ENCODE measurements around the gene ZNF672. TPM values are rescaled to one million over a fixed set of nuclear protein-coding genes. Genes with fewer than 3 reads are reported as not detected.

The ZNF672 gene
- polyA plus RNA-seq, 1 of the 3 experiments (the other 2 are of a cell fraction) = 14.2 TPM

DNA sequence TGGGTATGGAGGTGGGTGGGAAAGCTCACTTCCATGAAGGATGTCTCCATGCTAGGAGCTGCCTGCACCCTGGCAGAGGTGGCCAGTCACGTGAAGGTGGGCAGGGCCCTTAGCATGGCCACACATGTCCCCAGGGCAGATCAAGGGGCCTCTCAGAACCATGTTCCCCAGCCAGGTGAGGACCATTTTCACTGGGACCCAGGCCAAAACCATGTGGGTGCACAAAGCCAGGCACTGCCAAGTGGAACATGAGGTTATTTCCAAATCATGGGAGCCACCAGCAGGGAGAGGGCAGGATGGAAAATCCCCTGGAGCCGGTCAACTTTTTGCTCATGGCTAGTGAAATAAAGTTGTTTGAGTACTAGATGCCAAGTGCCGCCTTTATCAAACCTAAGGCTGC, 11.1 kb downstream of the ZNF672 start:
- no peaks in the 10 kb centered on the region for H3K27me3 ChIP-seq (ENCODE audit: insufficient read depth)
- ChIA-PET CTCF (interaction anchor here (1.6 to 2.5 kb wide), 2 partner anchors 8 to 9 kb away, joined by 5 to 9 read pairs; no protein-coding TSS in a partner anchor), POLR2A (interaction anchor here (1.6 kb wide), 1 partner anchor 9 kb away, joined by 5 read pairs; the partner anchor contains the start of gene ZNF692)
- peaks cover 13 to 67% of the 10 kb centered on the region in 2 experiments for H3K36me3 ChIP-seq (replicated peaks in 1 of 2; ENCODE audit: control insufficient read depth in 1 of 2, insufficient read depth in 2 of 2, low read length in 1 of 2)
- 100% methylated on average over 2 of the region's 3 CpGs for WGBS (ENCODE audit: low lambda C conversion rate)
- no peaks in the 10 kb centered on the region for H3K9me2 ChIP-seq
- H3K9ac ChIP-seq = no peak overlapping the region
- peaks cover 7% of the 10 kb centered on the region; the same call in 1 of the 2 replicates for H3K79me2 ChIP-seq (ENCODE audit: insufficient read depth)
- H3K27ac ChIP-seq (ENCODE audit: low read depth in 2 of 2, low read length in 1 of 2) = no peak overlapping the region
- H4K20me1 ChIP-seq (ENCODE audit: insufficient read depth) = no peaks in the 10 kb centered on the region
- H3K4me2 ChIP-seq = no peak overlapping the region
- no peak overlapping the region for H3K4me3 ChIP-seq (ENCODE audit: low read depth in 2 of 2, low read length in 1 of 2)
- H3K9me3 ChIP-seq = no peaks in the 10 kb centered on the region
- no peak overlapping the region for H2AFZ ChIP-seq (ENCODE audit: low read depth)
- TF ChIP-seq TAF1 (IDR thresholded peaks at IDR 0.05; ENCODE audit: borderline replicate concordance, low read depth, low read length) (no peak), MEF2A (IDR thresholded peaks at IDR 0.05; ENCODE audit: borderline replicate concordance, low read depth) (no peak), USF2 (IDR thresholded peaks at IDR 0.05; ENCODE audit: borderline replicate concordance, low read depth, low read length) (no peak)
- TF ChIP-seq, protein P1, sequence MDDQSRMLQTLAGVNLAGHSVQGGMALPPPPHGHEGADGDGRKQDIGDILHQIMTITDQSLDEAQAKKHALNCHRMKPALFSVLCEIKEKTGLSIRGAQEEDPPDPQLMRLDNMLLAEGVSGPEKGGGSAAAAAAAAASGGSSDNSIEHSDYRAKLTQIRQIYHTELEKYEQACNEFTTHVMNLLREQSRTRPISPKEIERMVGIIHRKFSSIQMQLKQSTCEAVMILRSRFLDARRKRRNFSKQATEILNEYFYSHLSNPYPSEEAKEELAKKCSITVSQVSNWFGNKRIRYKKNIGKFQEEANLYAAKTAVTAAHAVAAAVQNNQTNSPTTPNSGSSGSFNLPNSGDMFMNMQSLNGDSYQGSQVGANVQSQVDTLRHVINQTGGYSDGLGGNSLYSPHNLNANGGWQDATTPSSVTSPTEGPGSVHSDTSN (IDR thresholded peaks at IDR 0.05) = no peak
- no peaks in the 10 kb centered on the region; a peak in 1 of 4 replicates for H3K4me1 ChIP-seq (ENCODE audit: control insufficient read depth in 1 of 2, insufficient read depth in 2 of 2, low read depth in 1 of 2, low read length in 1 of 2)
- no peak for DNase-seq
- H3F3A ChIP-seq (replicated peaks; ENCODE audit: insufficient read depth) = no peaks in the 10 kb centered on the region

- no peak overlapping the region for H2AFZ ChIP-seq (ENCODE audit: low read depth)
- DNase-seq = no peak
- no peak overlapping the region for H3K9ac ChIP-seq
- H3K4me1 ChIP-seq (ENCODE audit: control insufficient read depth in 1 of 2, insufficient read depth in 2 of 2, low read depth in 1 of 2, low read length in 1 of 2) = no peaks in the 10 kb centered on the region; a peak in 1 of 4 replicates
- no peaks in the 10 kb centered on the region for H4K20me1 ChIP-seq (ENCODE audit: insufficient read depth)
- ChIA-PET POLR2A (interaction anchor here (1.6 to 2.1 kb wide), 2 partner anchors 9 to 10 kb away, joined by 5 to 7 read pairs; partner anchors contain the start of gene ZNF692), CTCF (interaction anchor here (1.6 to 2.5 kb wide), 2 partner anchors 8 kb away, joined by 5 to 9 read pairs; no protein-coding TSS in a partner anchor)
- H3K36me3 ChIP-seq (replicated peaks in 1 of 2; ENCODE audit: control insufficient read depth in 1 of 2, insufficient read depth in 2 of 2, low read length in 1 of 2) = peaks cover 15 to 71% of the 10 kb centered on the region in 2 experiments
- TF ChIP-seq POLR2AphosphoS5 (IDR thresholded peaks at IDR 0.05; ENCODE audit: low read depth, low read length) = no peak
- TF ChIP-seq IRF3 (IDR thresholded peaks at IDR 0.05; ENCODE audit: low read depth, low read length) = no peak
- TF ChIP-seq, protein P2, sequence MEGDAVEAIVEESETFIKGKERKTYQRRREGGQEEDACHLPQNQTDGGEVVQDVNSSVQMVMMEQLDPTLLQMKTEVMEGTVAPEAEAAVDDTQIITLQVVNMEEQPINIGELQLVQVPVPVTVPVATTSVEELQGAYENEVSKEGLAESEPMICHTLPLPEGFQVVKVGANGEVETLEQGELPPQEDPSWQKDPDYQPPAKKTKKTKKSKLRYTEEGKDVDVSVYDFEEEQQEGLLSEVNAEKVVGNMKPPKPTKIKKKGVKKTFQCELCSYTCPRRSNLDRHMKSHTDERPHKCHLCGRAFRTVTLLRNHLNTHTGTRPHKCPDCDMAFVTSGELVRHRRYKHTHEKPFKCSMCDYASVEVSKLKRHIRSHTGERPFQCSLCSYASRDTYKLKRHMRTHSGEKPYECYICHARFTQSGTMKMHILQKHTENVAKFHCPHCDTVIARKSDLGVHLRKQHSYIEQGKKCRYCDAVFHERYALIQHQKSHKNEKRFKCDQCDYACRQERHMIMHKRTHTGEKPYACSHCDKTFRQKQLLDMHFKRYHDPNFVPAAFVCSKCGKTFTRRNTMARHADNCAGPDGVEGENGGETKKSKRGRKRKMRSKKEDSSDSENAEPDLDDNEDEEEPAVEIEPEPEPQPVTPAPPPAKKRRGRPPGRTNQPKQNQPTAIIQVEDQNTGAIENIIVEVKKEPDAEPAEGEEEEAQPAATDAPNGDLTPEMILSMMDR (IDR thresholded peaks at IDR 0.05) = no peak
- no peak for TF ChIP-seq ELF1 (IDR thresholded peaks at IDR 0.05)
- TF ChIP-seq MEF2A (IDR thresholded peaks at IDR 0.05; ENCODE audit: borderline replicate concordance, low read depth) = no peak
- no peak for TF ChIP-seq MXI1 (IDR thresholded peaks at IDR 0.05; ENCODE audit: low read depth, low read length)
- no peak for TF ChIP-seq USF2 (IDR thresholded peaks at IDR 0.05; ENCODE audit: borderline replicate concordance, low read depth, low read length)
- TF ChIP-seq JUND (IDR thresholded peaks at IDR 0.05) = no peak
- no peaks in the 10 kb centered on the region for H3F3A ChIP-seq (replicated peaks; ENCODE audit: insufficient read depth)
- no peak overlapping the region for H3K27ac ChIP-seq (ENCODE audit: low read depth in 2 of 2, low read length in 1 of 2)
- H3K4me2 ChIP-seq = no peak overlapping the region
- no peaks in the 10 kb centered on the region for H3K9me3 ChIP-seq
- 79% methylated on average over 3 of the region's 3 CpGs for WGBS (ENCODE audit: low lambda C conversion rate)
- H3K4me3 ChIP-seq (ENCODE audit: low read depth in 2 of 2, low read length in 1 of 2) = no peak overlapping the region
- no peaks in the 10 kb centered on the region for H3K27me3 ChIP-seq (ENCODE audit: insufficient read depth)
- H3K9me2 ChIP-seq = no peaks in the 10 kb centered on the region
- peaks cover 2% of the 10 kb centered on the region; the same call in 1 of the 2 replicates for H3K79me2 ChIP-seq (ENCODE audit: insufficient read depth)
Measured at GRCh38 chr1:248849637-248850036, 11.6 kb downstream of the ZNF672 start.

Data from SK-N-SH (cell line).